ENCODE results near the gene SLC17A4.

- TF ChIP-seq POLR2A (IDR thresholded peaks at IDR 0.05) (no peak), CTCF (IDR thresholded peaks at IDR 0.05) (no peak)
These were observed 3.5 kb downstream of the SLC17A4 start for GRCh38 chr6:25757936-25758642.

All from sigmoid colon (tissue), 3 donors.